DMS114 treated with DMSO at 0.1 percent for 48 hours (cell line): ENCODE measurements around the gene CUX1.

Experiments used
- DNase-seq: peaks from one replicate; lab custom pipeline; 2025; ENCODE audit not compliant: unreplicated experiment; lab: John Stamatoyannopoulos, UW

The CUX1 gene

DNA sequence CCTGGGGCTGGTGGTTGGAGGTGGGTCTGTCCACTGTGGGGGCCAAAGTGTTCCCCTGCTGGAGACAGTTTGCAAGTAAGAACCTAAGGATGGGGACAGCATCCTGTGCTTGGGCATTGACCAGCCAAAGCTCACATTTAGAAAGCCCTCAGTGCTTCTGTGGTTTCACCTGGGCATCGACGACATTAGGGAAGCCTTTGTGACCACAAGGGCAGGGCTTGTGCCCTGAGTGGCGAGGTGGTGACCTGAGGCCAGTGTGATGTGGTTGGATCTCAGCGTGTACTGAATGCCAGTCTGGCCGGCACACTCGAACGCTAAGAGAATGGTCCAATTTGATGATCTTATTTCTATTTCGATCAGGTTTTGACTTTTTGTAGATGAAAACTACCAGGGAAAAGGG, 437.1 kb downstream of the CUX1 start:
- DNase-seq: no peak

DNA sequence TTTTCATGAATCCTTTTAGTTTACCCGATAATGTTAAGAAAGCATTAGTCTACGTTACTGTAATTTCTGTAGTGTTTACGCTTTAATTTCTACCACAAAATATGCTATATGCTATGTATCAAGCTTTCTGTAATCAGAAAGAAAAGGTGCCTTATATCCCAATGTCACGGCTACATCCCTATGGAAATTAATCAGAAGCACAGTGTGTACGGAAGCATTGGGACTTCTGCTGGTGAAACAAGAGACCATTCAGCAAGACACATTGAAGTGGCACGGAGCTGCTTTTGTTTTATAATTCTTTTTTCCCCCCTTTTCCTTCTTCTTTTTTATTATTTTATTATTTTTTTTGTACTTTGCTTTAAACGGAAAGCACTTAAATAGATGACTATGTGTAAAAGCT, 438.1 kb downstream of the CUX1 start:
- no peak for DNase-seq

DNA sequence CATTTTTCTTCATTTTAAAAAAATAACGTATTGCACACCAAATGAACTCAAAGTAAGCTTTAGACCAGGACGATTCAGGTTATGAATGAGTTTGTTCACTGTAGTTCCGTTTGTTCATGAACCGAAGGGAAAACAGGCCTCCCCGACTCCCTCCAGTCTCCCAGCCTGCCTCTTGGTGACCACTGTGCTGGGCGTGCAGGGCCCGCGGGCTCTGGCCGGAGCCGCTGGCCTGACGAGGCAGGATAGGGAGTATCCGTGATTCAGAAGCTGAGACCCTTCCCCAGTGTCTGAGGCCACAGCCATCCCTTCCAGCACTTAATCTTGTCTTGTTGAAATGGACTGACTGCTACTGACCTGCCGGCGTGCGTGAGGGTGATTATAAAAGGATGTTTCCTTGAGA, 438.5 kb downstream of the CUX1 start:
- DNase-seq: no peak

DNA sequence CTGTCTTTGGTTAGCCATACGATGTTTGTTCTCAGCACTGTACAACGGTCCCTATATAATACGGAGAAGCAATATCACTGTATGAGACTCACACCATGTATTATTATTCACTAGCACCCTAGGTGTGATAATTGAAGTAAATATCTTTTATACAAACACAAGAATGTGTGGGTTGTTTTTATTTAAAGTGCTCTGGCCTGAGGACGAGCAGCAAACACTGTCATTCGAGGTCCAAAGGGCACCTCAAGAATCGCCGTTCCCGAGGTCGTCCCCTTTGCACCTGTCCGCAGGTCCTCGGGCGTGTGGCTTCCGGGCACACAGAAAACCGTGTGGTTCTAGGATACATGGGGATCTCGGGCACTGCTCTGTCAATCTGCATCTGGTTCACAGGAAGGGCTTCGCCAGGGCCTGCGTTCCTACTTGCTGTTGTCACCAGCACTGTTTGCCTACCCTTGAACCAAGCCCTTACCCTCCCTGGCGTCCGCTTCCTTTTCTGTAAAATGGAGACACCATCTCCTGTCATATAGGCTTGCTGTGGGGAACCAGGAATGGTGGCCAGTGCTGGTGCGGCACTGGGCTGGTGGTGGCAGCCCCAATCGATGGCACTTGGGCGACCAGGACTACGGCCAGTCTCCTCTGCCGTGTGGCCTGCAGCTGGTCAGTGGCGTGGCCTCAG, 440.8 kb downstream of the CUX1 start:
- no peak for DNase-seq

DNA sequence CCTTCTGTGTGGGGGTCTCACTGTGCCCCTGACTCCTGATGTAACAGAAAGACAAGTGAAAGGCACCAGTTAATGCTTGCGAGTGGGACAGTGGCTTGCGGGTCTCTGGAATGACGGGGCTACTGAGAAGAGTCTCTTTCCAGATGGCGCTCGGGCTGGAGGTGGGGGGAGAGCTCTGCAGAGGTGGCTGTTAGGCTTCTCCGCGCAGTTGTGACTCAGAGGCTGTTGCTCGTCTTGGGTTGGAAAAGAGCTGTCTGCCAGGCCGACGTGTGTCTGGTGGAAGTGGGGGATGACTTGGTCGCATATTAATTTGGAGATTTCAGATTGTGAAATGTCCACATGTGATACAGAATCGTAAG, 441.3 kb downstream of the CUX1 start:
- no peak for DNase-seq

DNA sequence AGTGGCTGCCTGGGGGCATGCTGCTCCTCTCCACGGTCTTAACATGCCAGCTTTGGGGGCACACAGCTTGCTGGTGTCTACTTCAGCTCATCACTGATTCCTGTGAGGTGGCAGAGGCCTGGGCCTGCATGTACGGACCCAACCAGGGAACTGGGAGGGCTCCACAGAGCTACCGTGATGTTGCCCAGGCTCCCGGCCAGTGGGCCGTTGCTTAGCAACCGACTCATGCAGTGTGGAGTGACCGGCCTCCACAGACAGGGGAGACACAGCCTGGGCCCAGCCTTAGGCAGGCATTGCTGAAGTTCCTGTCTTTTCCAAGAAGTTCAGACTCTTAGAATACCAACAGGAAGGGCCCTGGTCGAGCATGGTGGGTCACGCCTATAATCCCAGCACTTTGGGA, 443.4 kb downstream of the CUX1 start:
- DNase-seq: no peak

DNA sequence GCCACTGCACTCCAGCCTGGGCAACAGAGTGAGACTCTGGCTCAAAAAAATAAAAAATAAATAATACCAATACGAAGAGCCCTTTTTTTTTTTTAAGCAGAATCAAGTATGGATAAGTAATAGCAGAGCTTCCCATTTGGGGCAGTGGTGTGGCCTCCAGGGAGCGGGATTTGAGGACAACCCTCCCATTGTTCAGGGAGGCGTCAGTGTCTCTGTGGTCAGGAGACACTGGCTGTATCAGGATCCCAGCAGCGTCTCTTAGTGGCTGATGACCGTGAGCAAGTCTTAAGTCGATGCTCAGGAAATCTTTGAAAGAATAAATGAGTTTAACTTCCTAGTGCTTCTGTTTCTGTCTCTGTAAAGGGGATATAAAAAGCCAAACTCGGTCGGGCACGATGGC, 444.0 kb downstream of the CUX1 start:
- no peak for DNase-seq

DNA sequence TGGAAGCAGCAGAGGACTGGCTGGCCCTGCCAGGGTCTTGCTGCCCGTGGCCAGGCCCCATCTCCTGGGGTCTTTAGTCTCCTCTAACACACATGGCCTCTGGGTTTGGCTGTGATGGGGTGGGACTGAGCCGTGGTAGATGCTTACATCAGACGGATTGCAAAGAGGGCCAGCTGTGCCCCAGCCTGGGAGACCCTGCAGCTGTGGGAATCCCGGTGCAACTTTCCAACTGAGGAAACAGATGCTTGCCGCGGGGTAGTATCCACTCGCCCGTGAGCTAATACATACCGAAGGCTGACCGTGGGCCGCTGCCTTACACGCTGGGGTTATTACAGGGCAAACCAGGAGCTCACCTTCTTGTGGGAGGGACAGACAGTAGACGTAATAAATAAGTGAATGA, 445.1 kb downstream of the CUX1 start:
- no peak for DNase-seq

DNA sequence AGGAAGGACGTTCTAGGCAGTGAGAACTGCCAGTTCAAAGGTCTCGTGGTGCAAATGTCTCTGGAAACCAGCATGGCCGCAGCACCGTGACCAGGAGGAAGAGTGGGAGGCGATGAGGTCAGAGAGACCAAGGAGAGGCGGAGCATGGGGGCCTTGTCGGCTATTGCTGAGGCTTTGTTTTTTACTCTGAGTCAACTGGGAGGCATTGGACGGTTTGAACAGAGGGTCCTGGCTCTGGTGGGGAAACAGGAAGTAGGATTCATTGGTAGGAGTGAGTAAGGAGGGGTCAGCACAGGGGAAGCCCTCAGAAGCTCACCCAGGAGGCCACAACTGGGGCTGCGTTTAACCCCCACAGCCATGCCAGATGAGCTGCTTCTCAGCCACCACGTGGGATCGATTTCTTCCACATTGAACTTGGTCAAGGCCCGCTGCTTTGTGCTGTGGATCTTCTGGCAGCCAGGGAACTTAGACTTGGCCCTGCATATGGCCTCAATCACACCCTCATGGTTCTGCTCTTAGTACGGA, 447.0 kb downstream of the CUX1 start:
- DNase-seq: no peak

- DNase-seq: no peak
These were observed 449.1 kb downstream of the CUX1 start for GRCh38 chr7:102266541-102266940.

GRCh38 chr7:102268635-102269034, 451.2 kb downstream of the CUX1 start:
- no peak for DNase-seq

GRCh38 chr7:102270178-102270887, 452.9 kb downstream of the CUX1 start:
- no peak for DNase-seq

DNA sequence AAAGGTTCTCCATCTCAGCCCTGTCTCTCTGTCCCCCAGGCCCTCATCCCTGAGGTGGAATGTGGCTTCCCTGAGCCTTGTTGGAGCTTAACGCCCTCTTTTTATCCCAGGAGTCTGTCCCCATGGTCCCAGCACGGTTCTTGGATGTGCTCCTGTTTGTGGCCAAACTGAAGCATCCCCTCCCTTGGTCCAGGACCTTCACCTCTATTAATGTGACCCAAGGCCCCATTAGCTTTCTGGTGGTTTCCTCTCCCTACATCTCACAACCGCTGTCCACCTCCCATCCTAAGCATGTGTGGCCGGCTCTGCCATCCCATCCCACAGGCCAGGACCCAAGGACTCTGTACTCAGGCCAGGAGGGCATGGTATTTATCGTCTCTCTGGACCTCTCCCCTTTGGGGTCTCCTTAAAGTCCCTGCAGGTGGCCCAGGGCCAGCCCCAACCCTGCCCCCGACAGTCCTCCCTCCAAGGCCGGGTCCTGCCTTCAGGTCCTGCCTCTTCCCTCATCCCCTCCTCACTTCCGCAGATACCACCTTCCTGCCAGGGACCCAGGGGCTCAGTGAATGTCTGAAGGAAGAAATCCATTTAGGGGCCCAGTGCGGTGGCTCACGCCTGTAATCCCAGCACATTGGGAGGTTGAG, 453.9 kb downstream of the CUX1 start:
- DNase-seq: no peak

GRCh38 chr7:102272075-102272916, 454.9 kb downstream of the CUX1 start:
- no peak for DNase-seq

DNA sequence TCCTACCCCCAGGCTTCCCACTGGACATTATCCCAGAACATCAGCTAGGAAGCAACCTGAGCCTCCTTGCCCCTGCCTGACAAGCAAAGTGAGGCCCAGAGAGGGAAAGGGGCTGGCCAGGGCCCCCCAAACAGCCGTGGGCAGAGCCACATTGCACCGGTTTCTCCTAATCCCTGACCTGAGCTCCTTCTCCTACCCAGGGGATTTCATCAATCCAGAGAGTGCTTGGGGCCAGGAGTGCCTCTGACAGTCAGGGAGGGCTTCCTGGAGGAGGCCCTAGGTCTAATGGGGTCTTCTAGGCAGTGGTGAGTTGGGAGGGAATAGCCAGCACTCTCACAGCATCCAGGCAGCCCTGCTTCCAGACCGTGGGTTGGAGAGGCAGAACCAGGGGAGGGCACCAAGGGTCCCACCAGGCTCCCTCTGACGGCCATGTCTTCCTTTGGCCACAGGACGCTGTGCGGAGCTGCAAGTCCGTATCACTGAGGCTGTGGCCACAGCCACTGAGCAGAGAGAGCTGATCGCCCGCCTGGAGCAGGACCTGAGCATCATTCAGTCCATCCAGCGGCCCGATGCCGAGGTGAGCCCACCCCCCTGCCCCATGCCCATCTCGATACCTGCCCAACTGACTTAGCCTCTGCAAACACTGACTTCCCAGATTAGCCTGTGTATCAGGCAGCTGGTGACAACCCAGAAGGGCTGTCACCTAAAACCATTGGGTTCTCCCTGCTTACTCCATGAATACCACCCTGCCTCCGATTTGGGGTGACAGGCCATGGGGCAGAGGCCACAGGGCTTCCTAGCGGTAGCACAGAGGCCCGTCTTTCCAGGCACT, 455.7 kb downstream of the CUX1 start:
- no peak for DNase-seq

GRCh38 chr7:102273749-102274712, 456.6 kb downstream of the CUX1 start:
- DNase-seq: no peak

GRCh38 chr7:102275123-102275703, 457.8 kb downstream of the CUX1 start:
- no peak for DNase-seq

GRCh38 chr7:102277901-102278300, 460.5 kb downstream of the CUX1 start:
- DNase-seq: no peak
